Neural progenitor cell (in vitro differentiated cells): ENCODE results near the gene CCDC181. TPM values are rescaled to one million over a fixed set of nuclear protein-coding genes. Genes with fewer than 3 reads are reported as not detected.

Source experiments
- DNase-seq: peaks from one replicate; pipeline ENCODE4 v3.0.0-alpha.2; 2016; ENCODE audit warnings: low spot score
- H2AFZ ChIP-seq: fragments of 200-600 bp; sonication (generic); replicated peaks from 2 replicates; pipeline ENCODE4 v1.6.1; 2016; ENCODE audit warnings: antibody characterized with exemption
- H3F3A ChIP-seq: fragments of 200-600 bp; sonication (generic); 2 replicates; pipeline ENCODE4 v1.6.1; 2016; ENCODE audit warnings: antibody characterized with exemption, low read depth
- H3K27ac ChIP-seq: fragments of 200-600 bp; sonication (generic); 2 replicates; pipeline ENCODE4 v1.5.1; 2016; ENCODE audit warnings: mild to moderate bottlenecking
- H3K27me3 ChIP-seq: fragments of 200-600 bp; sonication (generic); 2 replicates; pipeline ENCODE4 v1.6.1; 2016; ENCODE audit warnings: mild to moderate bottlenecking, moderate library complexity
- H3K36me3 ChIP-seq: fragments of 200-600 bp; sonication (generic); 2 replicates; pipeline ENCODE4 v1.5.1; 2016
- H3K4me1 ChIP-seq: fragments of 200-600 bp; sonication (generic); 2 replicates; pipeline ENCODE4 v1.6.1; 2016; ENCODE audit warnings: mixed run types
- H3K4me2 ChIP-seq: fragments of 200-600 bp; sonication (generic); 2 replicates; pipeline ENCODE4 v1.6.1; 2016
- H3K4me3 ChIP-seq: fragments of 200-600 bp; sonication (generic); 2 replicates; pipeline ENCODE4 v1.5.1; 2016
- H3K79me2 ChIP-seq: fragments of 200-600 bp; sonication (generic); 2 replicates; pipeline ENCODE4 v1.6.1; 2016; ENCODE audit warnings: low read depth
- H3K9ac ChIP-seq: fragments of 200-600 bp; sonication (generic); 2 replicates; pipeline ENCODE4 v1.6.1; 2016
- H3K9me3 ChIP-seq: fragments of 200-600 bp; sonication (generic); 2 replicates; pipeline ENCODE4 v1.5.1; 2016; ENCODE audit warnings: low read depth
- H4K20me1 ChIP-seq: fragments of 200-600 bp; sonication (generic); 2 replicates; pipeline ENCODE4 v1.6.1; 2016; ENCODE audit warnings: low read depth
- H3K27ac Mint-ChIP-seq: 3 replicates; pipeline ENCODE4 v1.8.0; 2021; ENCODE audit warnings: mixed read lengths
- H3K27me3 Mint-ChIP-seq: 2 replicates; pipeline ENCODE4 v1.8.0; 2022; ENCODE audit warnings: low read depth, mild to moderate bottlenecking, inconsistent platforms, moderate library complexity, mixed read lengths; ENCODE audit not compliant: insufficient read depth
- H3K36me3 Mint-ChIP-seq: 3 replicates; pipeline ENCODE4 v1.8.0; 2021; ENCODE audit warnings: mixed read lengths
- H3K4me1 Mint-ChIP-seq: 3 replicates; pipeline ENCODE4 v1.8.0; 2021; ENCODE audit warnings: mixed read lengths
- H3K4me3 Mint-ChIP-seq: 3 replicates; pipeline ENCODE4 v1.8.0; 2021; ENCODE audit warnings: mild to moderate bottlenecking, moderate library complexity, mixed read lengths
- H3K9me3 Mint-ChIP-seq: 3 replicates; pipeline ENCODE4 v1.8.0; 2020; ENCODE audit warnings: mixed read lengths
- EZH2 ChIP-seq: fragments of 200-600 bp; sonication (generic); IDR thresholded peaks from 2 replicates; pipeline ENCODE4 v1.6.1; 2017; ENCODE audit warnings: antibody characterized with exemption, mild to moderate bottlenecking, moderate library complexity
- EZH2phosphoT487 ChIP-seq: fragments of 200-600 bp; sonication (generic); IDR thresholded peaks from 2 replicates; pipeline ENCODE4 v1.6.1; 2017; ENCODE audit warnings: antibody characterized with exemption
- total RNA-seq: library from RNA; depleted of rRNA; stranded (reverse); fragments of >200 nt; gene quantifications from 2 replicates; pipeline ENCODE4 v1.2.3, GENCODE V29; 2015; ENCODE audit warnings: low replicate concordance
- TF ChIP-seq, protein P1 (sequence below): fragments of 200-600 bp; sonication (generic); IDR thresholded peaks from 2 replicates; pipeline ENCODE4 v1.5.1; 2017; ENCODE audit warnings: antibody characterized with exemption, mild to moderate bottlenecking

Gene CCDC181
- total RNA-seq, 1 donor from 2014 or later = 13.2 TPM

DNA sequence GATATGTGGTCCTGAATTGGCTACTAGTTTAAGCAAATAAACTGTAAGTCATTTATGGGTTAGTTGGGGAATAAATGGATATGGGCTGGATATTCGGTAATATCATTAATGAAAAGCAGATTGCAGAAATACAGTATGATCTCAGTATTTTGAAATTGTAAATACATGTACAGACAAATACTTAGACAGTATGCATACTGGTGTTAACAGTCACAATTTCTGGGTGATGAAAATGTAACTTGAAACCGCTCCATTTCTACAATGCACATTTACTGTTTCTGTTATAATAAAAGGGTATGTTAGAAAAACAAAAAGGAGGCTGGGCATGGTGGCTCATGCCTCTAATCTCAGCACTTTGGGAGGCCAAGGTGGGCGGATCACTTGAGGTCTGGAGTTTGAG is 31.3 kb downstream of the CCDC181 start:
- H3K9me3 ChIP-seq = no peaks in the 10 kb centered on the region
- Mint-ChIP-seq H3K27ac (no peak overlapping the region), H3K27me3 (no peaks in the 10 kb centered on the region), H3K4me1 (no peaks in the 10 kb centered on the region), H3K36me3 (peaks cover 45% of the 10 kb centered on the region), H3K9me3 (peaks cover 11% of the 10 kb centered on the region), H3K4me3 (no peak overlapping the region)
- no peaks in the 10 kb centered on the region for H3K79me2 ChIP-seq
- H3K36me3 ChIP-seq = peaks cover 11% of the 10 kb centered on the region
- H3K4me3 ChIP-seq = no peak overlapping the region
- DNase-seq = no peak
- H3K4me1 ChIP-seq = no peaks in the 10 kb centered on the region
- no peak overlapping the region for H3K4me2 ChIP-seq
- H3K27ac ChIP-seq = no peak overlapping the region
- H2AFZ ChIP-seq = no peak overlapping the region
- H3K9ac ChIP-seq = no peak overlapping the region
- no peaks in the 10 kb centered on the region for H4K20me1 ChIP-seq
- TF ChIP-seq EZH2phosphoT487 (no peak), EZH2 (no peak)
- TF ChIP-seq, protein P1, sequence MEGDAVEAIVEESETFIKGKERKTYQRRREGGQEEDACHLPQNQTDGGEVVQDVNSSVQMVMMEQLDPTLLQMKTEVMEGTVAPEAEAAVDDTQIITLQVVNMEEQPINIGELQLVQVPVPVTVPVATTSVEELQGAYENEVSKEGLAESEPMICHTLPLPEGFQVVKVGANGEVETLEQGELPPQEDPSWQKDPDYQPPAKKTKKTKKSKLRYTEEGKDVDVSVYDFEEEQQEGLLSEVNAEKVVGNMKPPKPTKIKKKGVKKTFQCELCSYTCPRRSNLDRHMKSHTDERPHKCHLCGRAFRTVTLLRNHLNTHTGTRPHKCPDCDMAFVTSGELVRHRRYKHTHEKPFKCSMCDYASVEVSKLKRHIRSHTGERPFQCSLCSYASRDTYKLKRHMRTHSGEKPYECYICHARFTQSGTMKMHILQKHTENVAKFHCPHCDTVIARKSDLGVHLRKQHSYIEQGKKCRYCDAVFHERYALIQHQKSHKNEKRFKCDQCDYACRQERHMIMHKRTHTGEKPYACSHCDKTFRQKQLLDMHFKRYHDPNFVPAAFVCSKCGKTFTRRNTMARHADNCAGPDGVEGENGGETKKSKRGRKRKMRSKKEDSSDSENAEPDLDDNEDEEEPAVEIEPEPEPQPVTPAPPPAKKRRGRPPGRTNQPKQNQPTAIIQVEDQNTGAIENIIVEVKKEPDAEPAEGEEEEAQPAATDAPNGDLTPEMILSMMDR = no peak
- no peaks in the 10 kb centered on the region for H3K27me3 ChIP-seq
- no peaks in the 10 kb centered on the region for H3F3A ChIP-seq

DNA sequence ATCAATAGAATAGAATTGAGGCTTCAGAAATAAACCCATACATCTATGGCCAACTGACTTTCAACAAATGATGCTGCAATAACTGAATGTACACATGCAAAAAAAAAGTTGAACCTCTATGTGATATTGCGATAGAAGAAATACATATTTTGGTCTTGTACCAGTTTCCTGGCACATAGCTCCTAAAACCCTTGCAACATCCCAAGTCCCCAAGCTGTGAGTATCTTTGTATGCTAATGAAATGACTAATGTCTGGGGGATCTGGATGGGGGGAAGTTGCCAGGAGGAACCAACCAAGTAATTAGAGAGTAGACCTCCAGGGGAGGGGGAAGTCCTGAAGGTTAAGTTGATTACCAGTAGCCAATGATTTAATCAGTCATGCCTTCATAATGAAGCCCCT is 34.9 kb downstream of the CCDC181 start:
- no peak overlapping the region for H3K27ac Mint-ChIP-seq
- H3F3A ChIP-seq = no peaks in the 10 kb centered on the region
- H3K27me3 ChIP-seq = no peaks in the 10 kb centered on the region
- no peak overlapping the region for H3K27ac ChIP-seq
- no peak overlapping the region for H2AFZ ChIP-seq
- H3K9me3 Mint-ChIP-seq = no peaks in the 10 kb centered on the region
- H3K4me3 Mint-ChIP-seq = no peak overlapping the region
- no peak overlapping the region for H3K4me2 ChIP-seq
- H3K9me3 ChIP-seq = no peaks in the 10 kb centered on the region
- H3K79me2 ChIP-seq = no peaks in the 10 kb centered on the region
- H3K27me3 Mint-ChIP-seq = no peaks in the 10 kb centered on the region
- no peak overlapping the region for H3K4me3 ChIP-seq
- H4K20me1 ChIP-seq = no peaks in the 10 kb centered on the region
- TF ChIP-seq, protein P1 = no peak
- TF ChIP-seq EZH2phosphoT487 = no peak
- no peak for TF ChIP-seq EZH2
- DNase-seq = no peak
- peaks cover 15% of the 10 kb centered on the region for H3K36me3 ChIP-seq
- H3K4me1 Mint-ChIP-seq = no peaks in the 10 kb centered on the region
- H3K4me1 ChIP-seq = no peaks in the 10 kb centered on the region
- no peak overlapping the region for H3K9ac ChIP-seq
- peaks cover 30% of the 10 kb centered on the region for H3K36me3 Mint-ChIP-seq

DNA sequence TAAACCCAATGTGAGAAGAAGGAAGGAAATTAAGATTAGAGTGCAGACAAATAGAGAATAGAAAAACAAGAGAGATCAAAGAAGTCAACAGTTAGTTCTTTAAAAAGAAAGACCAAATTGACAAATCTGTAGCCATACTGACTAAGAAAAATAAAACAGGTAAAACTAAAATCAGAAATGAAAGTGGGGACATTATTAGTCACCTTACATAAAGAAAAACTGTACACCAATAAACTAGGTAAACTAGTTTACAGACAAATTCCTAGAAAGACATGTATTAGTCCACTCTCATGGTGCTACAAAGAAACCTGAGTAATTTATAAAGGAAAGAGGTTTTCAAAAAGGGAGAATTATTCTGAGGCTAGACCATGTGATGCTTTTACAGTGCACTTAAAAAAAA is 37.0 kb downstream of the CCDC181 start:
- H3K9ac ChIP-seq = no peak overlapping the region
- H3K9me3 ChIP-seq = no peaks in the 10 kb centered on the region
- no peaks in the 10 kb centered on the region for H3F3A ChIP-seq
- no peak overlapping the region for H3K4me2 ChIP-seq
- Mint-ChIP-seq H3K36me3 (peaks cover 24% of the 10 kb centered on the region), H3K27ac (no peak overlapping the region), H3K9me3 (no peaks in the 10 kb centered on the region), H3K4me3 (no peak overlapping the region), H3K27me3 (no peaks in the 10 kb centered on the region), H3K4me1 (no peaks in the 10 kb centered on the region)
- no peaks in the 10 kb centered on the region for H4K20me1 ChIP-seq
- peaks cover 9% of the 10 kb centered on the region for H3K36me3 ChIP-seq
- no peak for DNase-seq
- H3K4me3 ChIP-seq = no peak overlapping the region
- TF ChIP-seq EZH2phosphoT487 (no peak), EZH2 (no peak)
- TF ChIP-seq, protein P1 = no peak
- no peaks in the 10 kb centered on the region for H3K79me2 ChIP-seq
- no peak overlapping the region for H2AFZ ChIP-seq
- H3K4me1 ChIP-seq = no peaks in the 10 kb centered on the region
- H3K27ac ChIP-seq = no peak overlapping the region
- H3K27me3 ChIP-seq = no peaks in the 10 kb centered on the region

DNA sequence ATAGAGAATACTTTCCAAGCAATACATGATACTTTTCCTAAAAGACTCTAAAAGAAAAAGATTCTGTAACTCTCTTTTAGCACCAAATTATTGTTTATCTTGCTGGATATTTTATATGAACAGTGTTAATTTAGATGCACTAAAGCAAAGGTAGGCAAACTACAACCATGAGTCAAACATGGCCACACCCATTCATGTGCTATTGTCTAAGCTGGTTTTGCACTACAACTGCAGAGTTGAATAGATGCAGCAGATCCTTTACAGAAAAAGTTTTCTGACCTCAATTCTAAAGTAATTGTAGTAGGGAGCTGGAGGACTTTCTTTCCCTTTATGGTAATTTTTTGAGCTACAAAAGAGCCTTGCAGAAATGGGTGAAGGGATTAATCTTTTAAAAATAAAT is 39.9 kb downstream of the CCDC181 start:
- Mint-ChIP-seq H3K4me3 (no peak overlapping the region), H3K9me3 (no peaks in the 10 kb centered on the region), H3K36me3 (peaks cover 15% of the 10 kb centered on the region), H3K4me1 (no peaks in the 10 kb centered on the region), H3K27ac (no peak overlapping the region), H3K27me3 (no peaks in the 10 kb centered on the region)
- Histone ChIP-seq H3K9ac (no peak overlapping the region), H3K36me3 (peaks cover 4% of the 10 kb centered on the region), H3K9me3 (no peaks in the 10 kb centered on the region), H3K27me3 (no peaks in the 10 kb centered on the region), H3K27ac (no peak overlapping the region), H3K4me2 (no peak overlapping the region), H4K20me1 (no peaks in the 10 kb centered on the region), H2AFZ (no peak overlapping the region), H3K79me2 (no peaks in the 10 kb centered on the region), H3K4me1 (no peaks in the 10 kb centered on the region), H3F3A (no peaks in the 10 kb centered on the region), H3K4me3 (no peak overlapping the region)
- DNase-seq = no peak
- TF ChIP-seq EZH2 = no peak
- TF ChIP-seq EZH2phosphoT487 = no peak
- TF ChIP-seq, protein P1 = no peak
